ENCODE measurements around the gene CAPN3. TPM values are rescaled to one million over a fixed set of nuclear protein-coding genes. Genes with fewer than 3 reads are reported as not detected.

CAPN3 gene
- total RNA-seq, 1 donor from 2014 or later: 8.1 TPM

DNA sequence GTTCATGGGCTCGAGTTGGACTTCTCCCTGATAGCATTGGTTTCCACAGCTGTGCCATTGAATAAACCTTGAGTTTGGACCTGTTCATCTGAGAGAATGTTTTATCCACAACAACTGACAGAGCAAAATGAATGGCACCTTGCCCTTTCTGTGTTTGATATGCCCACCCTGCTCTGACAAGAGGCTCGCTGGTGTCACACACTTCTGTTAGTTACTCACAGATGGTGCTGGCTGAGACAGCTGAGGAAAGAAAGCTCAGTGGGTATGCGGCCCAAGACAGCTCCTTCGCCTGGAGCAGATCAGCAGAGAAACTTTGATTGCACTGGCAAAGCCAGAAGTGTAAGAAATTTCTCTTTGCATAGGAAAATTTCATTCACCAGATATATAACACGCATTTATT, 2.5 kb upstream of the CAPN3 start:
- DNase-seq (ENCODE audit: low spot score): no peak

DNA sequence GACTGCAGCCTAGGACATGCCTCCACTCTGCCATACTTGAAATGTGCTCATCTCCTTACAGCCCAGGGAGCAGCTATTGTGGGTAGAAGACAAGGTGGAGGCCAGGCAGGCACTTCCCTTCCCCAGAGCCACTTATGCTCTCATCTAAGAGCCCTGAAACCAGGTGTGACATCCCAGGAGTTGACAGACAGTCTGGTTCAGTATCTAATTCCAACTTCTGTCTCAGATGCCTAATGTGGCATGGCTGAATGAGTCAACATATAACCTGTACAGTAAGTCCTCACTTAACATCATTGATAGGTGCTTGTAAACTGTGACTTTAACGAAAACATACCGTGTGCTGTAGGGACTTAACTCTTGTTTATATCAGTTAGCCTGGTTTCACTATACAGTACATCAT, 1.2 kb upstream of the CAPN3 start:
- DNase-seq (ENCODE audit: low spot score): no peak

DNA sequence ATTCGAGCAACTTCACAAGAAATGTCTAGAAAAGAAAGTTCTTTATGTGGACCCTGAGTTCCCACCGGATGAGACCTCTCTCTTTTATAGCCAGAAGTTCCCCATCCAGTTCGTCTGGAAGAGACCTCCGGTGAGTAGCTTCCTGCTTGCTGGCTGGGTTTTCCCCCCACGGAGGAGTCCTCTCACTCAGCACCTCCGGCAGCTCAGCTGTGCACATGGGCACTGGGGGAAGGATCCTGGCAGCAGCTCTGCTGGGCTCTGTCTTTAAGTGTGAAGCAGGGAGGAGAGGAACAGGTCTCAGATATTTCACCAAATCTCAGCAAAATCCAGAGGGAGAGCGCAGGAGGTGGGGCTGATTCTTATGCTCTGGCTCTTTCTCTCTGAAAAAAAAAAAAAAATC, 684 bp downstream of the CAPN3 start:
- no peak for DNase-seq (ENCODE audit: low spot score)

DNA sequence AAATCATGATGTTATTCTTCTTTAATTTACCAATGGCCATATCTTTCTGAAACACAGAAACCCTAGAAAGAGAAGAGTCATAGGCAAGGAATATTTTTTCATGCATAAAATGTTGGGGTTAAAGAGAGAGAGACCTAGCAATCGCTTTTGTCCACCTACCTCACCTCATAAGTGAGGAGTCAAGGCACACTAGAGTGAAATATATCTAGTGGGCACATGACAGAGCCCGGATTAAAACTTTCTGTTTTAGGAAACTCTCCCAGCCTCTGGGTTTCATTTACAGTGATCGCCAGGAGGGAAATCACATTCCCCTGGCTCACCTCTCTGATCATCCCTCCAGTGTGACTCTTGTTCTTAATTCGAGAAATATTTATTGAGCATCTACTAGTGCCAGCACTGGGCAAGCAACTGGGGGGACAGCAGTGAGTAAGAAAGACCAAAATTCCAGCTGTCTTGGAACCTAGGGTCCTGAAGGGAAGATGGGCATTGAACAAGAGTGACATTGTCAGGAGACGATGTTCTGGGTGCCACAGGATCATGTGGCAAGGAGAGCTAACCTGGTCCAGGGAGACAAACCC, 1.3 kb downstream of the CAPN3 start:
- no peak for DNase-seq (ENCODE audit: low spot score)

DNA sequence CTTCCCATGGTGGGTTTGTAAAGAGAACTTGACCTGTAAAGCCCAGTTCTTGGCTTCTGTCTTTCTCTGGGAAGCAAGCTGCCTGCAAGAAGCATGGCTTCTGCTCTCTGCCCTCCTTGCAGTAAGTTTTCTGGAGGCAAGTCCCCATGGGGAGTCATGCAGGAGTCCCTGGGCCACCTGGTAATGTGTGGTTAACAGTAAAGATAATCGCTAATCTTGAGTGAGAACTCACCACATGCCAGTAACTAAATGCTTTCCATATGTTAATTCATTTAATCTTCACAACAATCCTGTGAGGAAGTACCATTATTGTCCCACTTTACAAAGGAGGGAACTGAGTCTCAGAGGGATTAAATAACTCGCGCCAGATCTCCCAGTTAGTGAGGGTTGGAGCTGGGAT, 4.2 kb downstream of the CAPN3 start:
- no peak for DNase-seq (ENCODE audit: low spot score)

DNA sequence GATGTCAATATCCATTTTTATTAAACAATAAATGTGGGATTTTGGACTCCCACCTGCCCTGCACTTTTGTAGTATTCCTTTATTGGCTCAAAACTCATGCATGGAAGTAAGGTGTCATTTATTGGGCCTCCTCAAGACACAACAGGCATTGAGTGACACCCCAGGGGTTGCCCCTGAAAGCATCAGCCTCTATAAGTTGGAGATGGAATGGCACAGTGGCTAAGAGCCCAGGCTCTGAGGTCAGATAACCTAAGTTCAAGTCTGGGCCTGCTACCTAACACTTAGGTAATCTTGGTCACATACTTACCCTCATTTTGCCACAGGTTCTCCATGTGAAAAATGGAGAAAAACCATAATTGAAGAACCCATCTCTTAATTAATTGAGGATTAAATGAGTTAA, 4.6 kb downstream of the CAPN3 start:
- DNase-seq (ENCODE audit: low spot score): no peak

DNA sequence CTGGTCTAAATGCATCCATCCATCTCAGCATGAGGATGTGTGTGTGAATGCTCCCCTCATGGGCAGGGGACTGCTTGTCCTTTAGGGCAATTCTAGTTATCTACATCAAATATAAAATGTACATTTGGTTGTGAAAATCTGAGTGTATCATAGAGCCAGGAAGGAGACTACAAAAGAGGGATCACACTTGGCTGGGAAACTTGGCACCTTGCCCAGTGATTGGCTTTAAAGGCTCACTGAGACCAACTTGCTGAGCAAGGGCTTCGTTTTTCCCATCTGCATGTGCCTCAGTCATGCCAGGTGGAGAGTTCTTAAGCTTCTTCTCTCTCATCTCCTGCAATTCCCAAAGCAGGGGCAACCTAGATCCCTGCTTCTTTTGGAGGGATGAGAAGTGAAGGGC, 5.2 kb downstream of the CAPN3 start:
- peak; percentile 29 for DNase-seq (ENCODE audit: low spot score)

DNA sequence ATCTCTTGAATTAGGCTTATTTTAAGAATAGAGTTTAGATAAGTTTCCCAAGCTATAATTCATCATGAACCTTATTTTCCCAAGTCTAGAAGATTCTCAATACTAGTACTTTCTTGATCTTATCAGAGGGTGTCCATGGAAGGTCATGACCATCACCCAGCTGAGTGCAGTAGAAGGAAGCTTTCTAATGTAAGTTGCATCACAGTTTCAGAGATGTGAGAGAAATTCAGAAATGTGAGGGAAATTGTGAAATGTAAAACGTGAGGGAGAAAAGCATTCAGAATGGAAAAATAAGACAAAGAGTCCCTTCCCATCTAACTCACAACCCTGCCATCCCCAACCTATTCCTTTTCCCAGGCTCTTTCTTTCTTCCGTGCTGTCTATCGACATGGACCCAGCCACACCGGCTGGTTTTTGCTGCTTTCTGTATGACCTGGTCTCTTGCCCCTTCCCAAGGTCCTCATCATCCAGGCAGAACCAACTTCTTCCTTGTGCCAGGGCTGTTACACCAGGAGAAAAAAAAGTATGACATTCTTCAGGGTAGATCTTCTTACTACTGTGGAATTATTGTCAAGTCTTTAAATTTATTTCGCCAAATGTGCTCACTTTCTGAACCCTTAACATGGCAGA, 6.7 kb downstream of the CAPN3 start:
- no peak for DNase-seq (ENCODE audit: low spot score)

DNA sequence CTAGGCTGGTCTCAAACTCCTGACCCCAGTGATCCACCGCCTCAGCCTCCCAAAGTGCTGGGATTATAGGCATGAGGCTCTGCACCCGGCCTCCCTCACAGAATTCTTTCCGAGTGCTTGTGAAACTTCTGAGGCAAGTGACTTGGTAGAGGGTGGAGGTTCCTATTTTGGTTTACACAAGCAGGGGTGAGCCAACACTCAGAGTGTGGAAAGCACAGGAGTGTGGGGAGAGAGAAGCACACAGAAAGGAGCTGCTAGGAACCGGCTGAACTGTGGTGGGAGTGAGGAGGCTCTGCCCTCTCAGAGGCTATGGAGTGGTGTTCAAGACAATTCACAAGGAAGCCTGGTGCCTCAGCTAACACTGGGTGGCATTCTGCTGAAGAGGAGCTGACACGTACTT, 7.7 kb downstream of the CAPN3 start:
- no peak for DNase-seq (ENCODE audit: low spot score)

DNA sequence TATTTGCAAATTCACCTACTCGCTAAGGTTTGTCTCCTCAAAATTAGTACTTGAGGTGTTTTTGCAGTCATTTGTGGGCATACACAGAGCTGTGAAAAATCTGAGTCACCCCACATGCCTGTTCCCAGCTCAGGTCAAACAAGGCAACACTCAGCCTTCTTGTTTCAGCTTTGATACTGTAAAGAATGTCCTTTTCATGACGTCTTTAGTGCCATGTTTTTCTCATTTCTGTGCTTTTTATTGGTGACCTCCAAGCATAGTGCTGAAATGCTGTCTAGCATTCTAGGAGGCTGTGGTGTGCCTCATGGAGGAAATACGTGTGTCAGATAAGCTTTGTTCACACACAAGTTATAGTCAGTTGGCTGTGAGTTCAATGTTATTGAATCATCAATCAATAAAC, 8.8 kb downstream of the CAPN3 start:
- no peak for DNase-seq (ENCODE audit: low spot score)

DNA sequence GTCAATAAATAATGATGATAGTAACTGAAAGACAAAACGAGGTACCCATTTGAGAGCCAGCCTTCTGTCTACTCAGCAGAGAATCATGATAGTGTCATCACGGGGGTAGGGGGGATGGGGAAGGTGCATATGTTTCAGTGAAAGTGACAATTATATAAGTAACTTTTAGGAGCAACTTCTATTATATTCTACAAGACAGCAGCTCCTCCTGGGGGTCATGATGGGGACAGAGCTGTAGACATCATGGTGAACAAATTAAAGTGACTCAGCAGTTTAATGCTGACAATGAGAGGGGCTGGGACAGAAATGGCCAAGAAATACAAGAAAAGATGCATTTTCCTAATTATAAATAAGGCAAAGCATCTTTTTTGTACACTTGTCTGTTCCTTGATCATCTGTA, 11.8 kb downstream of the CAPN3 start:
- no peak for DNase-seq (ENCODE audit: low spot score)

DNA sequence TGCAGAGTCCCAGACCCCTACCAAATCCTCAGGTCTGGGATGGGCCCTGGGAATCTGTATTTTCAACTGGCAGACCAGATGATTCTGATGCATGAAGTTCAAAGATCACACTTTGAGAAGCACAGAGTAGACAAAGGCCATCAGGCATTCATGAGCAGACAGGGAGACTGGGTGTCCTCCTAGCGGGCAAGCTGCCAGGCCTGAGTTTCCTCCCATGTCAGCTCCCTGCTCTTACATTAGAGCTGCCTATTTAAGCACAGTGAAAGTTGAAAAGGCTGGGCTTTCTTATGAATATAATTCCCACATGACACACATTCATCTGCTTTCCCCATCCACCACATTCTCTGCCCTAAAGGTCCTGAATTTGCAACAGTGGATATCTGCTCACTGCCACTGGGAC, 14.0 kb downstream of the CAPN3 start:
- DNase-seq (ENCODE audit: low spot score): no peak

DNA sequence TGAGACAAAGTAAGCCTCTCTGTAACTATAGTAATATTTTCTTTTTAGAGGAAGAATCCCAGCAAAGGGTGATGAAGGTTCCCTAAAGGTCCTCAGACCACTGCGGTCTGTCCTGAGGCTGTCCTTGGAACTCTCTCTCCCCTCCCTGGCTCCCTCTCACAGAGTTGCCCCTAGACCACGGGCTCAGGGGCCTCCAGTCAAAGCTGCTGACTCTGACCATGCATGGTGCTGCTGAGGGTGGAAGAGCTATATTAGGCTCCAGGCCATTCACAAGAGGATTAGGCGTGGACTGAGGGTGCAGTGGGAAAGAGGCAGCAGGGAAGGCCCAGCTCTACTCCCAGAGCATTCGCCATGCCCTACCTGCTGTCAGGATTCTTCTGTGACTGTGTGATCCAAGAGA, 14.6 kb downstream of the CAPN3 start:
- DNase-seq (ENCODE audit: low spot score): no peak

DNA sequence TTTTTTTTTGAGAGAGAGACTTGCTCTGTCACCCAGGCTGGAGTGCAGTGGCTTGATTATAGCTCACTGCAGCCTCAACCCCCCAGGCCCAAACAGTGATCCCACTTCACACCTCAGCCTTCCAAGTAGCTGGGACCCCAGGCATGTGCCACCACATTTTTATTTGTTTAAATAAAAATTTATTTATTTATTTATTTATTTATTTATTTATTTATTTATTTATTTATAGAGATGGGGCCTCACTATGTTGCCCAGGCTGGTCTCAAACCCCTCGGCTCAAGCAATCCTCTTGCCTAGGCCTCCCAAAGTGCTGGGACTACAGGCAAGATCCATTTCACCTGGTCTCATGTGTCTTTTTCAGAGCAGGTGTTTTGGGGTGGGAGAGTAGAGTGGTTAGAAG, 15.5 kb downstream of the CAPN3 start:
- DNase-seq (ENCODE audit: low spot score): no peak

DNA sequence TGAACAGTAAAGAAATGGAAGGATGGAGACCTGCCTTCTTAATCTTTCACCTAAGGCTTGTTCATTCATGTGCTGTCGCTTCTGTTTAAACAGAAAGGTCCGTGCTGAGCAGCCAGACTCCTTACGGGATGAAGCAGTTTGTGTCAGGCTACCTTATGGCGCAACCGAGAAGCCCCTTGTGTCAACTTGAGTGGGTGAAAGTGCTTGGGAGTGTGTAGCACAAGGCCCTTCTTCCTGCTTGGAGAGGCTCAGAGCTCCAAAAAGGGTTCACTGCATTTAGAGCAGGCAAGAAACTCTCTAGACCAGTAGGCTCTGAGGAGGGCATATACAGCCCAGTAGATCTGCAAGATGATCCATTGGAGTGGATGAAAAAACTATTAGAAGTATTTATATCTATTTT, 16.0 kb downstream of the CAPN3 start:
- DNase-seq (ENCODE audit: low spot score): no peak

DNA sequence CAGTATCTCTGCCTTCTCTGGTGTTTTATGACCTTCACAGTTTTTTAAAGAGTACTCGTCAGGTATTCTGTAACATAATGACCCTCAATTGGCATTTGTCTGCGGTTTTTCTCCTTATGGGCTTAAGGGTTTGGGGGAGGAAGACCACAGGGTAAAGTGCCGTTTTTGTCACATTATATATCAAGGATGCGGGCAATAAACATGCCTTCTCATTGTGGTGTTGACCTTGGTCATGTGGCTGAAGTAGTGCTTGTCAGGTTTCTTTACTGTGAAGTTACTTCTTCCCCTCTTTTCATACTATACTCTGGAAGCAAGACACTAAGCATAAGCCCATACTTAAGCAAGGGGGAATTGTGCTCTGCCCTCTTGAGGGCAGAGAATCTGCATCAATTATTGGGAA, 16.6 kb downstream of the CAPN3 start:
- DNase-seq (ENCODE audit: low spot score): no peak

DNA sequence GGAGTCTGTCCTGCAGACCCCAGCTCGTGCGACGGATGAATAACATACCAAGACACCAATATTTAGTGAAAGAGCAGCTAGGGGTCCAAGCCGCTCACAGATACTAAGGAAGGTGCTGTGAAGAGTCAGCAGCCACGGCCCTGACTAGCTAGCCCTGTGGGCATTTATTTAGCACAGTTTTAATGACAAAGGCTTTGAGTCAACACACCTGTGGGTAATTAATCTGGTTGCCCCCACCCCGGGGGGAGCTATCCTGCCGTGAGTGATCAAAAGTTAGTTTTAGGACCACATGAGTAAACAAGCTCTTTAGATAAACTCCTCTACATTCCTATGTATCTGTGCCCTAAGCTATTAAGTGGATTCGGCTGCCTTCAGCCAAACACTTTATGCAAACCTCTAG, 18.7 kb downstream of the CAPN3 start:
- no peak for DNase-seq (ENCODE audit: low spot score)

DNA sequence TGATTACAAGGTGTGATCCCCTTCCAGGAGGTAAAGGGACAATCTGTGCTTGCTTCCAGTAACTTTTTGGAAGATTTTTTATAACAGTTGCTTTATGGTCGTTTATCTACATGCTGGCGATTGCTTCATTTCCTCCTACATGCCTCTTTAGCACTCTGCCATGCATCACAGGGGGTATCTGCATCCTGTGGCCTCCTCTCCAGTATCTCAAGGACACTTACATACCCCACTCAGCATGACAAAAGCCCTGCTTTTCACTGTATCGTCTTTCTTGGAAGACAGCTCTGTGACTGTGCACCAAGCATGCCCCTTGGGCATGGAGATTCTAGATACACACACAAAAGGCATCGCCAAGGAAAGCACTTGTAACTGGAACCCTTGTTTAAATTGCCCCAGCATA, 25.3 kb downstream of the CAPN3 start:
- no peak for DNase-seq (ENCODE audit: low spot score)

DNA sequence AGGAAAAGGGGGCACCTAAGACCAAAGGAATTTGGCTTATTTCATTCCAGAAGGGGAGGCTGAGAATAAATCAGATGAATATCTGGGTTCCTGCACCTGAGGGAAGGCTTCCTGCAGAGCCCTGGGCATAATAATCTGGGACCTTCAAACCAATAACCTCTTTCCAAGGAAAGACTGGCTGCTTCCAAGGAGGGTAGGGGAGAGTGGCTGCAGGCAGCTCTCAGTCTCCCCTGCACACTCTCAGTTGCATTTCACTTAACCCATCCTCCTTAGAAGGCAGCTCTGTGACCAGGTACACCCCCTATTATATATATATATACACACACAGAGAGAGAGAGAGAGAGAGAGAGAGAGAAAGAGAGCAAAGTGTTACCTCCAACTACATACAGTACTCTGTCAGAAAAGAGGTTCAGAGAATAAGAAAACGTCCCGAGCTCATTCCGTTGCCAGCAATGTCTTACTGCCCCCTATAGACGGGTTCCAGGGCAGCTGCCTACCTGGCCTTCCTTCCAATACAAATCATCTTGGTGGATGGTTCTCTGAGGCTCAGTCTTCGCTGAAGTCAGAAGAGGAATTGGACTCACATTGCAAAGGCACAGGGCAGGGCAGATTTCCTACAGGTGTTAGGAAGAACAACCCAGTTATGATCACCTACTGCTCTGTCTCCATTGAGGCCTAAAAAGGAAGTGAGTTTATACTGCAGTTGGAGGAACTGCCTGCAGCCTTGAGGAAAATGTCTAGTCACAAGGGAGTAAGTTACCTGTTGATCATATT, 26.1 kb downstream of the CAPN3 start:
- no peak for DNase-seq (ENCODE audit: low spot score)

DNA sequence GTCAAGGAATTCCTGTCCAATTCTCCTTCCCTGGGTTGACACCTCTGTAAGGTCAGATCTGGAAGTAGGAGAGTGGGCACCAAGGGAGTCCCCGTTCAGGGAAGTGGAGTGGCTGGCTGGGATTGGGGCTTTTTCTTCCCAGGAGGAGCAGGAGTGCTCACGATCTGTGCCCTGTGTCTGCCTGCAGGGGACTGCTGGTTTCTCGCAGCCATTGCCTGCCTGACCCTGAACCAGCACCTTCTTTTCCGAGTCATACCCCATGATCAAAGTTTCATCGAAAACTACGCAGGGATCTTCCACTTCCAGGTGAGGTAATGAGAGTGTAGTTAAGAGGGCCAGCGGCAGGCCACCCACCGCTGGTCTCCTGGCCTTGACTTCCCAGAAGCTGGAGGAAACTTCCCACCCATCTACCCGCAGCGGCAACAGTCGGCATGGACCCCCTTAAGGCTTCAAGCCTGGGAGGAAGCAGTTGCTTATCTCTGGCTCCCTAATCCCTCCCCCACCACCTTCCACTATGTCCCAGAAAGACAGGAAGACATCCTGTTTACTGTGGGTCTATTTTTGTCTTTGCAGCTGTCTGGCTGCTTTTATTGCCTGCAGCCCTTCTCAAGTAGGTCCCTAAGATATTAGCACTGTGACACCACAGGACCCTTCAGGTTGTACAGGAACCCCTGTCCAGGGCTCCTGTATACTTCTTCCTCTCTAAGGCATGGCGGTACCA, 26.8 kb downstream of the CAPN3 start:
- DNase-seq (ENCODE audit: low spot score): no peak

DNA sequence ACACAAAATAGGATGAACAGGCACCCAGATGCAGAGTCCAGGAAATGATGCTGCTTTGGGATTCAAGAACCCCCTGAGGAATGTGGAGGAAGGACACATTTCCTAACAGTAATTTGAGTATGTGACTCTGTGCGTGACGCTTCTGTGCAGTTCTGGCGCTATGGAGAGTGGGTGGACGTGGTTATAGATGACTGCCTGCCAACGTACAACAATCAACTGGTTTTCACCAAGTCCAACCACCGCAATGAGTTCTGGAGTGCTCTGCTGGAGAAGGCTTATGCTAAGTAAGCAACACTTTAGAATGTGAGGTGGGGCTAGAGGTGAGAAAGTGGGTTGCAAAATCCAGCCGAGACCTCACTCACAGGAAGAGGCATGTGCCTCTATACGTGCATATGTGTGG, 28.3 kb downstream of the CAPN3 start:
- DNase-seq (ENCODE audit: low spot score): no peak

DNA sequence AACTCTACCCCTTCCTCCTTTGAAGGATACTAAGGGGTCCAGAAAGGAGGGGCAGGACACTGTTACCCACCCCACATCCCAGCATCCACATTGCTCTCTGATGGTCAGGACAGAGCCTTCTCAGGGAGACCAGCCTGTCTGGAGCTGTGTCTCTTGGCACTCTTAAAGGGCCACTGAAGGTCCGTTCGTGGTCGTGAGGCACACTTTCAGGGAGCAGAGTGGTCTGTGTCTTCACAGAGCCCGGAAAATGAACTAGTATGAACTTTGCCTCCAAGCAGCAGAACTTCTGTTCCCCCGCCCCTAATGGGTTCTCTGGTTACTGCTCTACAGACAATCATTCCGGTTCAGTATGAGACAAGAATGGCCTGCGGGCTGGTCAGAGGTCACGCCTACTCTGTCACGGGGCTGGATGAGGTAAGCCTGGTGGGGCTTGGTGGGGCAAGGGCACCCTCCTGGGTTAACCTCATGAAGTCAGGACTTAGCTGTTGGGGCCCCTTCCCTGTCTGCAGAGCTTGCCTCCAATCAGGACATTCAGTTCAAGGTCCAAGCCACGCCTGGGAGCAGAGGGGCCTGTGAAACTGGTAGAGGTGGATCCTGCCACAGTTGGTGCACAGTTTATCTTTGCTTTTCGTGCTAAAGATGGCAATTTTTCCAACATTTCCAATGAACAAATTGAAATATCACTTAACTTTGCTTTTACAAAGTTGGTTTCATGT, 33.2 kb downstream of the CAPN3 start:
- peak; percentile 38 for DNase-seq (ENCODE audit: low spot score)
